Panc1 (cell line): ENCODE data around the gene UBE2E2. TPM values are rescaled to one million over a fixed set of nuclear protein-coding genes. Genes with fewer than 3 reads are reported as not detected.

ENCODE experiments used
- ATAC-seq: fragments of 200-7000 bp; cut with Tn5 transposase; 2 replicates; pipeline ENCODE4 v1.9.1; 2020; ENCODE audit warnings: mild to moderate bottlenecking, moderate library complexity
- BruUV-seq: library from RNA; stranded (reverse); fragments of 400-500 nt; replicated peaks from 2 replicates; lab custom pipeline; 2021; lab: Mats Ljungman, UMichigan
- CTCF ChIA-PET: fragments of 300-600 bp; sonication (Branson Sonifier 250); formaldehyde crosslinking; loops from one replicate; lab custom pipeline; 2022; ENCODE audit warnings: antibody characterized with exemption; lab: Charles Lee
- POLR2A ChIA-PET: fragments of 300-600 bp; sonication (Branson Sonifier 250); formaldehyde crosslinking; loops from one replicate; lab custom pipeline; 2022; ENCODE audit warnings: antibody characterized with exemption; lab: Charles Lee
- DNase-seq: peaks from one replicate; pipeline ENCODE4 v3.0.0-alpha.2; 2010; ENCODE audit warnings: low read depth, low spot score
- H3K27ac ChIP-seq: 2 replicates; pipeline ENCODE4 v1.5.1; 2011; ENCODE audit warnings: mild to moderate bottlenecking, low read length, inconsistent platforms
- H3K27me3 ChIP-seq: fragments of 200-500 bp; sonication (Bioruptor generic); 2 replicates; pipeline ENCODE4 v1.6.0; 2014; ENCODE audit warnings: low read length, inconsistent platforms; ENCODE audit not compliant: control insufficient read depth, insufficient read depth
- H3K36me3 ChIP-seq: fragments of 200-500 bp; sonication (Bioruptor generic); 2 replicates; pipeline ENCODE4 v1.5.1; 2014; ENCODE audit warnings: inconsistent platforms, mild to moderate bottlenecking, low read length, moderate library complexity; ENCODE audit not compliant: control insufficient read depth, insufficient read depth
- H3K4me1 ChIP-seq: 2 replicates; pipeline ENCODE4 v1.5.1; 2011; ENCODE audit warnings: inconsistent platforms, mild to moderate bottlenecking, low read length, moderate library complexity; ENCODE audit not compliant: control insufficient read depth, insufficient read depth
- H3K4me3 ChIP-seq, 2 experiments: 2 replicates each; pipeline ENCODE4 v1.5.1; 2011 to 2012; ENCODE audit warnings: low read depth in 2 of 2, low read length in 2 of 2, mild to moderate bottlenecking in 2 of 2, inconsistent platforms in 1 of 2, moderate library complexity in 1 of 2
- H3K9me3 ChIP-seq: fragments of 200-500 bp; sonication (Bioruptor generic); 2 replicates; pipeline ENCODE4 v1.5.1; 2014; ENCODE audit warnings: low read depth, mild to moderate bottlenecking, inconsistent platforms, low read length, moderate library complexity; ENCODE audit not compliant: control insufficient read depth, insufficient read depth
- CTCF ChIP-seq: fragments of 450-650 bp; IDR thresholded peaks from 2 replicates; pipeline ENCODE4 v1.5.1; 2017; ENCODE audit warnings: mild to moderate bottlenecking
- POLR2AphosphoS5 ChIP-seq: IDR thresholded peaks from 2 replicates; pipeline ENCODE4 v1.6.1; 2012; ENCODE audit warnings: mild to moderate bottlenecking, low read depth, low read length, moderate library complexity
- REST ChIP-seq, 2 experiments: IDR thresholded peaks; 2 replicates each; pipeline ENCODE4 v1.6.1; 2011 to 2012; ENCODE audit warnings: low read depth in 2 of 2, control low read depth in 1 of 2, low read length in 1 of 2, mild to moderate bottlenecking in 1 of 2, moderate library complexity in 1 of 2; ENCODE audit not compliant: insufficient read depth in 1 of 2
- SIN3A ChIP-seq: IDR thresholded peaks from 2 replicates; pipeline ENCODE4 v1.6.1; 2012; ENCODE audit warnings: low read depth, mild to moderate bottlenecking, low read length, moderate library complexity, borderline replicate concordance; ENCODE audit not compliant: insufficient read depth
- TCF7L2 ChIP-seq: IDR thresholded peaks from 2 replicates; pipeline ENCODE4 v1.6.1; 2011; ENCODE audit warnings: mild to moderate bottlenecking, low read depth, low read length, inconsistent platforms
- in situ Hi-C: cut with HindIII; loops from 2 replicates; pipeline ENCODE4 v1.10.0; 2016; ENCODE audit warnings: low sequenced_read_pairs, low pct_unique_long_range_greater_than_20kb
- intact Hi-C: fragments of 100-400 bp; cut with micrococcal nuclease; formaldehyde crosslinking; loops from one replicate; pipeline ENCODE4 v1.10.0; 2022; ENCODE audit not compliant: unreplicated experiment
- total RNA-seq: library from RNA; stranded (reverse); gene quantifications from one replicate; pipeline ENCODE4 v1.2.1, GENCODE V29; 2021; ENCODE audit not compliant: unreplicated experiment

Gene UBE2E2
- total RNA-seq, 1 experiment from 2014 or later = 38.2 TPM

- Histone ChIP-seq H3K4me3 (no peak overlapping the region), H3K27ac (no peak overlapping the region), H3K27me3 (no peaks in the 10 kb centered on the region), H3K36me3 (no peaks in the 10 kb centered on the region), H3K4me1 (peaks cover 4% of the 10 kb centered on the region), H3K9me3 (no peaks in the 10 kb centered on the region)
- no peak for TF ChIP-seq CTCF
- TF ChIP-seq POLR2AphosphoS5 = no peak
- TF ChIP-seq SIN3A = no peak
- TF ChIP-seq TCF7L2 = no peak
- no peak for TF ChIP-seq REST (IDR thresholded peaks at IDR 0.05; ENCODE audit: insufficient read depth in 1 of 2, low read depth in 2 of 2, low read length in 1 of 2)
- ATAC-seq (no peak), DNase-seq (no peak)
- in situ Hi-C loops = no loop called here
- intact Hi-C loops = no loop called here
- BruUV-seq = no TSS peak
- CTCF ChIA-PET = no interaction called here
- POLR2A ChIA-PET = interaction anchor here (0.6 kb wide), 1 partner anchor 145 kb away, joined by 3 read pairs; no protein-coding TSS in a partner anchor
Observed at GRCh38 chr3:23329471-23330105, 126.5 kb downstream of the UBE2E2 start.

GRCh38 chr3:23330568-23330967 is 127.4 kb downstream of the UBE2E2 start:
- H3K27ac ChIP-seq = no peak overlapping the region
- H3K4me3 ChIP-seq = no peak overlapping the region
- BruUV-seq = no TSS peak
- TF ChIP-seq REST (IDR thresholded peaks at IDR 0.05; ENCODE audit: insufficient read depth in 1 of 2, low read depth in 2 of 2, low read length in 1 of 2) = no peak
- no peak for TF ChIP-seq CTCF
- no peak for TF ChIP-seq TCF7L2
- TF ChIP-seq POLR2AphosphoS5 = no peak
- TF ChIP-seq SIN3A = no peak
- CTCF ChIA-PET = no interaction called here
- no peaks in the 10 kb centered on the region for H3K4me1 ChIP-seq
- H3K9me3 ChIP-seq = no peaks in the 10 kb centered on the region
- H3K27me3 ChIP-seq = no peaks in the 10 kb centered on the region
- intact Hi-C loops = no loop called here
- ATAC-seq (no peak), DNase-seq (no peak)
- in situ Hi-C loops = no loop called here
- POLR2A ChIA-PET = no interaction called here
- H3K36me3 ChIP-seq = no peaks in the 10 kb centered on the region
